Measurements from ENCODE around the gene DNPEP. TPM values are rescaled to one million over a fixed set of nuclear protein-coding genes. Genes with fewer than 3 reads are reported as not detected.
A peak's percentile ranks its signal among the peaks of the same experiment; 100 is the strongest.

DNPEP gene
- total RNA-seq, 1 experiment from 2014 or later, result 63.7 TPM

- DNase-seq (ENCODE audit: low read depth), result peak; percentile 97
Measured at GRCh38 chr2:219362524-219363164, 25.1 kb downstream of the DNPEP start.

DNA sequence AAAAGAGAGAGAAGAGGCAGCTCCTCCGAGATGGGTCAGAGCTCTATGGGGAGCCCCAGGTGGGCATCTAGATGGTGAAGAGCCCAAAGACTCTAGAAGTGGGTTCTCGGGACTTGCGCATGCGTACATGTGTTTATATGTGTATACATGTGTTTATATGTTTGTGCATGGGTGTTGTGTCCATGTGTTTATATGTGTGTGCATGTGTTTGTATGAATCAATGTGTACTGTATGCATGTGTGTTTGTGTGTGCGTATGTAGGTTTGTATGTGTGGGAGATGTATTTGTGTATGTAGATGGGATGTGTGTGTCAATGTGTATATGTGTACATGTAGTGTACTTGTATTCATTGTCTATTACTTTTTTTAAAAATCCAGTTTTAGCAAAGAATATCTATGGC, 25.6 kb downstream of the DNPEP start:
- no peak for DNase-seq (ENCODE audit: low read depth)

DNA sequence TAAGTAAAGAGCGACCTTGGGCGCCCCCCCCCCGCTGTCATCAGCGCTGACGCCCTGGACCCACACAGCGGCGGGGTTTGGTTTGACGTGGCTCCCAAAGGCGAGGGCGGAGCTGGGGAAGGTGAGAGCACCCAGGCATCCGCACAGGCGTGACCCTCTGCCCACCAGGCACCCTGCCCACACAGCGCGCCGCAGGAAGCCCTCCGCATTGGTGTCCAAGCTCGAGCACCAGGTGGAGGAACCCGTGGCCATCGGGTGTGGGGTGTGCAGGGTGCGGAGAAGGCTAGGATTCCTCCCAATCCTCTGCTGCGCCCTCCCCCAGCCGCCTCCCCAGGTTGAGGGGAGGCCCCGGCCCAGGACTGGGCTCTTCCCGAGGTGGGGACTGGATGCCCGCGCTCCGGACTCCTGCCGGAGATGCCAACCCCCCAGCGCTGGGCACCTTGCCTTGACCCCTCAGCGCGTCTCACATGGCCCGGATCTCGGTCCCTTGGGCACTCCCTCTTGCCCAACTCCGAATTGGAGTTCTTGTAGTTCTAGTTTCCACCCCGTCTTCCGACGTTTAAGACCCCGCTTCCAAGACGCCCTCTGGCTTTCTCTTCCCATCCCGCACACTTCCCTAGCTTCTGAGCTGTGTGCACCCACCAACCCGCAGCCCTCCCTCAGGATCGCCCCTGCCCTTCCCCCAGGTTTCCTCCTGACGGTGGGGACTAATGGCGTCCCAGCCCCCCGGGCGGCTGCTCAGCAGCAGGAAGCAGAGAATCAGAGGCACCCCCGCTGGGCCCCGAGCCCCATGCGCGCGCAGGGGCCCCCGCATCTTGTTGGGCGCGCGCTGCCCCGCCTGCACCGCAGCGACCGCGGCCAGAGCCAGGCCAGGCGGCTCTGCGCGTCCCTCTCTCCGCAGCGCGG, 29.3 kb downstream of the DNPEP start:
- no peak for DNase-seq (ENCODE audit: low read depth)

DNA sequence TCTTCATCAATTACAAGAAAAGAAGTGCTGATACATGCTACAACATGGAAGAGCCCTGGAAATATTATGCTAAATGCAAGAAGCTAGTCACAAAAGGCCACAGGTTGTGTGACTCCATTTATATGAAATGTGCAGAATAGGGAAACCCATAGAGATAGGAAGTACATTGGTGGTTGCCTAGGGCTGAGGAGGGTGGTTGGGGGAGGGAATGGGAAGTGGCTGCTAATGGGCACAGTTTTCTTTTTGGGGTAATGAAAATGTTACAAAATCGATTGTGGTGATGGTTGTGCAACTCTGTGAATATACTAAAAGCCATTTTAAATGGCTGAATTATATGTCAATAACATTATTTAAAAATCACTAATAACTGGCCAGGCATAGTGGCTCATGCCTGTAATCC, 30.9 kb downstream of the DNPEP start:
- no peak for DNase-seq (ENCODE audit: low read depth)

DNA sequence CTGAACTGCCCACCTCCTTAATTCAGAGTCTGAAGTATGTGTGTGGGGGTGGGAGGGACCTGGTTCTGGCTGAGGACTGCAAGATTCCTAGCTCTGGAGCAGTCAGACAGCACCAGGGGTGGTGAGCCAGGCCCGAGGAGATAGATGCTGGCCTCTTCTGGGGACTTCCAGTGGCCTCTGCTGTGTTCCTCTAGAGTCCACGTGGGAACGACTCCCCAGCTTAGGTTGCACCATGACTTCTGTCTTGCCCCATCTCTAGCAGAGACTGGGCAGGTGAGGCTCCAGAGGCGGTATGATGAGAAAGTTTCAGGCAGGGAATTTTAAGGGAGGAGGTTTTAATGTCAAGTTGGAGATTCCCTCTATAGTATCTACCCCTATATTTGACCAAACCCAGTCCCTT, 33.1 kb downstream of the DNPEP start:
- DNase-seq (ENCODE audit: low read depth), result no peak

DNA sequence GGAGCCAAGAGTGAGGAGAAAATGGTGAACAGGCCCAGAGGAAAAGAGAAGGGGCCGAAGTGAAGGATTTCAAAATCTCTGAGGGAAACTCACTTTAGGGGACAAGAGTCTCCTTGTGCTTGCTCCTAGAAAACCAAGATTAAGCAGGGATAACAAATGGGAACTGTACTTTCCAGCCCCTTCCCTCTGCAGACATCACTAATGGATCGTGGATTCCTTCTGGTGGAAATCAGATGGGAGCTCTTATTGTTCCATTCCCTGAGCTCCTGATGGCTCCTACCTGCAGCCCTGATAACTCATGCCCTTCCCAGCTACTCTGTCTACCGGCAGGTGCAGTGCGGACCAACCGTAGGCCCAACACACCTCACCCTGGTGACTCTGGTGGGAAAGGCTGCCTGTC, 34.6 kb downstream of the DNPEP start:
- DNase-seq (ENCODE audit: low read depth), result no peak

- peak; percentile 57 for DNase-seq (ENCODE audit: low read depth)
Measured at GRCh38 chr2:219352448-219353023, 35.2 kb downstream of the DNPEP start.

DNA sequence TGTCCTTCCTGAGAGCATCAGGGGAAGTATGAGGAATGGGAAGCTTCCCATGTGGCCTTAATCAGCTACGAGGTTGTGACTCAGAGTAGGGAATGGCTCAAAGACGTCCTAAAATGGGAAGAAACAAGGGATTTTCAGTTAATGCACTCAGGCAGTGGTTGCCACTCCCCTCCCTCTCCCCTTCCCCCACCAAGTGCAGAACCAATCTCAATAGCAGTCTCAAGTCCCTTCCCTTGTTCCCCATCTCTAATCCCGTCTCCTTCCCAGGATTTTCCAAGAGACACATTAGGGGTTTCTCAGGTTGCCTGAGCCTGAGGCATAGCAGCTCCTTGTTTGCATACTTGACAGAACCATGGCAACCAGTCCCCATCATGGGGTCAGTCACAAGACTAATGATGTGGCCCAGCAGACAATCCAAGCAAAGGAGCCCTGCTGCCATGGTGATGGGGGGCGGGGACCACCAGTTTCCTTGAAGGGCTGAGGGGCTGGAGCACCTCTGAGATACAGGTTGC, 36.9 kb downstream of the DNPEP start:
- DNase-seq (ENCODE audit: low read depth), result no peak

- no peak for DNase-seq (ENCODE audit: low read depth)
Measured at GRCh38 chr2:219350215-219350614, 37.5 kb downstream of the DNPEP start.

GRCh38 chr2:219344751-219345430, 42.8 kb downstream of the DNPEP start:
- peak; percentile 71 for DNase-seq (ENCODE audit: low read depth)

- DNase-seq (ENCODE audit: low read depth), result no peak
Measured at GRCh38 chr2:219335373-219335786, 52.3 kb downstream of the DNPEP start.

DNA sequence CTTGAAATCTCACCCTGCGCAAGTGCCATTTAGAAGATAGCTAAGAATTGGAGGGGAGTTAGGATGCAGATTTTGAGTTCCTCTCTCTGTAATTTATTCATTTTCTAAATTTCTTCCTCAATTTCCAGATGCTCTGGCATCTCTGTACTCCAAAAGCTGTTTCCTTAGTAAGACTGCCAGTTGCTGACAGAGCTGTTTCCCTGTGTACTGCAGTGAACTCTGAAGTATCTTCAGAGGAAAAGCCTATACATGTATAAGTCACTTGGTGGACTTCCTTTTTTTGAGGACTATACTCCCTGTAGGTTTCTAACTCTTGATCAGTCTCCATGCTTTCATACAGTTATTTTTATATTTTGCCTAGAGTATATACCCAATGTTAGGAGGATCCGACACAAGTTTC, 53.6 kb downstream of the DNPEP start:
- no peak for DNase-seq (ENCODE audit: low read depth)

DNA sequence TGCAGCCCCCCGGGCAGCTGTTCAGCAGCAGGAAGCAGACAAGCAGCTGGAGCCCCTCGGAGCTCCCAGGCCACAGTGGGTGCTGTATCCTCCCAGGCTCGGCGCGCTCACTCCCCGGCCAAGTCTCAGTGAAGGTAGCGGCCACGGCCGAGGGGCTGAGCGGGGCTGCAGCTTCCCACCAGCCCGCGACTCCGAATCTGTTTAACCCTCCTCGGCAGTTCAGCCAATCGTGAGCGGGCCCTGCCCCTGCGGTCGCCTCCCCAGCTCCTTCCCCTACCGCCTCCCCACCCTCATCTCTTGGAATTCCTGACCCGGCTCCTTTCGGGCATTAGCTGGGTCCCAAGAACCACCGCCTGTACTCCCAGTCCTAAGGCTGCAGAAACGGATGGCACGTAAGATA, 55.2 kb downstream of the DNPEP start, which contains the start of gene RESP18:
TSS of gene RESP18 (minus strand) at position 203 of the 400 bp plus-strand sequence.
- DNase-seq (ENCODE audit: low read depth), result no peak

DNA sequence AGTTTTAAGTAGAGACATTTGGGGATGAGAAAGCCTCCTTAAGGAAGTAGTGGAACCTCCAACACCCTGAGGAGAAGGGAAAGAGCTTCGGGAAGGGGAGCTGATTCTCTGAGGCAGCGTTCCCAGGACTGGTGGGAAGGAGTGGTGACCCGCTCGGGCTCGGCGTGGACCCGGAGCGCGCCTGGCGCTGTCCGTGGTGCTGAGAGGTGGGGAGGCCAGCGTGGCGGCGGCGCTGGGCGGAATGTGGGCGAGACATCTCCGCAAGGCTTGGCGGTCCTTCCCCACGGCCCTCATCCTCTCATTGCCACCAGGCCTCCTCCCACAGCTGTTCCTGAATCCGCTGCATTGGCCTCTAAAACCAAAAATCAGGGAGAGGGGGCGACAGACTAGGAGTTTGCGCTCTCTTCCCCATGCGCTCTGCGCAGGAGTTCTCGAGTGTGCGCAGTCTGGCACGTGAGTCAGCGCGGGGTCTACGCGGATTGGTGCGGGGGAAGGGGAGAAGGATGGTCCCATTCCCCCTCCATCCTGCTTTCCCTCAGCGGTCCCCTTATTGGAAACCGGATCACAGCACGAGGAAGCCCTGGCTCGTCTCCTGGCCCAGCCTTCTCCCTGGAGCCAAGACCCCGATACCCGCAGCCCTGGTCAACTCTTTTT, 56.0 kb downstream of the DNPEP start:
- DNase-seq (ENCODE audit: low read depth), result peak; percentile 5

- DNase-seq (ENCODE audit: low read depth), result no peak
Measured at GRCh38 chr2:219327719-219328118, 60.0 kb downstream of the DNPEP start.

GRCh38 chr2:219325657-219326315, 61.9 kb downstream of the DNPEP start:
- DNase-seq (ENCODE audit: low read depth), result no peak

GRCh38 chr2:219325136-219325535, 62.6 kb downstream of the DNPEP start:
- DNase-seq (ENCODE audit: low read depth), result no peak

DNA sequence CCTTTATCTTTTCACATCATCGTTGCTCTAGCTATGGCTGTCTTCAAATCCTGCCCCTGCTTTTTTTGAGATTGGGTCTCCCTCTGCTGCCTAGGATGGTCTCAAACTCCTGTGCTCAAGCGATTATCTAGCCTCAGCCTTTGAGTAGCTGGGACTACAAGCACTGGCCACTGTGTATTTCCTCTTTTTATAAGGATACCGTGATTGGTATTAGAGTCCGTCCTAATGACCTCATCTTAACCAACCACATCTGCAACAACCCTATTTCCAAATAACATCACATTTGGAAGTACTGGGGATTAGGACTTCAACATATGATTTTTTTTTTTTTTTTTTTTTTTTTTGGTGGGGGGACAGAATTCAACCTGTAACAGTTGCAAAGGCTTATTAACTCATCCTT, 64.3 kb downstream of the DNPEP start:
- no peak for DNase-seq (ENCODE audit: low read depth)

All from LHCN-M2 (cell line).